IPS-15b (cell line): Measurements from ENCODE around the gene ARHGEF17.

Experiments
- H3K27me3 ChIP-seq: one replicate; pipeline ENCODE4 v1.6.1; 2013; ENCODE audit warnings: low read length; ENCODE audit not compliant: control insufficient read depth, insufficient read depth
- H3K36me3 ChIP-seq: one replicate; pipeline ENCODE4 v1.6.1; 2013; ENCODE audit warnings: low read length; ENCODE audit not compliant: control insufficient read depth, insufficient read depth
- H3K4me1 ChIP-seq: one replicate; pipeline ENCODE4 v1.6.1; 2013; ENCODE audit warnings: mild to moderate bottlenecking, low read length; ENCODE audit not compliant: control insufficient read depth, insufficient read depth
- H3K4me3 ChIP-seq: one replicate; pipeline ENCODE4 v1.5.1; 2013; ENCODE audit warnings: low read depth, low read length
- H3K9ac ChIP-seq: one replicate; pipeline ENCODE4 v1.6.1; 2013; ENCODE audit warnings: low read depth, mild to moderate bottlenecking, low read length
- H3K9me3 ChIP-seq: one replicate; pipeline ENCODE4 v1.6.1; 2013; ENCODE audit warnings: mild to moderate bottlenecking, low read length; ENCODE audit not compliant: control insufficient read depth, insufficient read depth

The ARHGEF17 gene, protein sequence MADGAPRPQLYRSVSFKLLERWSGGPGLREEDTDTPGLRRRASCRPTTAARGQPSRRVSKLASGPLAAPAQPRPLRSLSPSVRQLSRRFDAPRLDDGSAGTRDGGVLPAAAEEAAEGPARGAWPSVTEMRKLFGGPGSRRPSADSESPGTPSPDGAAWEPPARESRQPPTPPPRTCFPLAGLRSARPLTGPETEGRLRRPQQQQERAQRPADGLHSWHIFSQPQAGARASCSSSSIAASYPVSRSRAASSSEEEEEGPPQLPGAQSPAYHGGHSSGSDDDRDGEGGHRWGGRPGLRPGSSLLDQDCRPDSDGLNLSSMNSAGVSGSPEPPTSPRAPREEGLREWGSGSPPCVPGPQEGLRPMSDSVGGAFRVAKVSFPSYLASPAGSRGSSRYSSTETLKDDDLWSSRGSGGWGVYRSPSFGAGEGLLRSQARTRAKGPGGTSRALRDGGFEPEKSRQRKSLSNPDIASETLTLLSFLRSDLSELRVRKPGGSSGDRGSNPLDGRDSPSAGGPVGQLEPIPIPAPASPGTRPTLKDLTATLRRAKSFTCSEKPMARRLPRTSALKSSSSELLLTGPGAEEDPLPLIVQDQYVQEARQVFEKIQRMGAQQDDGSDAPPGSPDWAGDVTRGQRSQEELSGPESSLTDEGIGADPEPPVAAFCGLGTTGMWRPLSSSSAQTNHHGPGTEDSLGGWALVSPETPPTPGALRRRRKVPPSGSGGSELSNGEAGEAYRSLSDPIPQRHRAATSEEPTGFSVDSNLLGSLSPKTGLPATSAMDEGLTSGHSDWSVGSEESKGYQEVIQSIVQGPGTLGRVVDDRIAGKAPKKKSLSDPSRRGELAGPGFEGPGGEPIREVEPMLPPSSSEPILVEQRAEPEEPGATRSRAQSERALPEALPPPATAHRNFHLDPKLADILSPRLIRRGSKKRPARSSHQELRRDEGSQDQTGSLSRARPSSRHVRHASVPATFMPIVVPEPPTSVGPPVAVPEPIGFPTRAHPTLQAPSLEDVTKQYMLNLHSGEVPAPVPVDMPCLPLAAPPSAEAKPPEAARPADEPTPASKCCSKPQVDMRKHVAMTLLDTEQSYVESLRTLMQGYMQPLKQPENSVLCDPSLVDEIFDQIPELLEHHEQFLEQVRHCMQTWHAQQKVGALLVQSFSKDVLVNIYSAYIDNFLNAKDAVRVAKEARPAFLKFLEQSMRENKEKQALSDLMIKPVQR (N-terminal part only)

GRCh38 chr11:73308003-73308960 is at the start of gene ARHGEF17:
Gene ARHGEF17, plus strand, starts transcription at chr11:73308276. Its CDS starts 363 bp downstream, at chr11:73308639.
- Histone ChIP-seq H3K4me3 (peak within 1 kb of the TSS; percentile 83), H3K9me3 (no peaks in the 10 kb centered on the region), H3K36me3 (no peaks in the 10 kb centered on the region), H3K4me1 (no peaks in the 10 kb centered on the region), H3K27me3 (peaks cover 35% of the 10 kb centered on the region), H3K9ac (peak within 1 kb of the TSS; percentile 76)

GRCh38 chr11:73259406-73260126 is 48.5 kb upstream of the ARHGEF17 start:
- Histone ChIP-seq H3K9me3 (no peaks in the 10 kb centered on the region), H3K9ac (no peak overlapping the region), H3K27me3 (peaks cover 15% of the 10 kb centered on the region), H3K4me1 (no peaks in the 10 kb centered on the region), H3K4me3 (no peak overlapping the region), H3K36me3 (no peaks in the 10 kb centered on the region)

- H3K9ac ChIP-seq = no peak overlapping the region
- no peaks in the 10 kb centered on the region for H3K4me1 ChIP-seq
- peaks cover 20% of the 10 kb centered on the region for H3K27me3 ChIP-seq
- no peaks in the 10 kb centered on the region for H3K9me3 ChIP-seq
- no peak overlapping the region for H3K4me3 ChIP-seq
- H3K36me3 ChIP-seq = no peaks in the 10 kb centered on the region
These were observed 48.0 kb upstream of the ARHGEF17 start for GRCh38 chr11:73260127-73260457.

DNA sequence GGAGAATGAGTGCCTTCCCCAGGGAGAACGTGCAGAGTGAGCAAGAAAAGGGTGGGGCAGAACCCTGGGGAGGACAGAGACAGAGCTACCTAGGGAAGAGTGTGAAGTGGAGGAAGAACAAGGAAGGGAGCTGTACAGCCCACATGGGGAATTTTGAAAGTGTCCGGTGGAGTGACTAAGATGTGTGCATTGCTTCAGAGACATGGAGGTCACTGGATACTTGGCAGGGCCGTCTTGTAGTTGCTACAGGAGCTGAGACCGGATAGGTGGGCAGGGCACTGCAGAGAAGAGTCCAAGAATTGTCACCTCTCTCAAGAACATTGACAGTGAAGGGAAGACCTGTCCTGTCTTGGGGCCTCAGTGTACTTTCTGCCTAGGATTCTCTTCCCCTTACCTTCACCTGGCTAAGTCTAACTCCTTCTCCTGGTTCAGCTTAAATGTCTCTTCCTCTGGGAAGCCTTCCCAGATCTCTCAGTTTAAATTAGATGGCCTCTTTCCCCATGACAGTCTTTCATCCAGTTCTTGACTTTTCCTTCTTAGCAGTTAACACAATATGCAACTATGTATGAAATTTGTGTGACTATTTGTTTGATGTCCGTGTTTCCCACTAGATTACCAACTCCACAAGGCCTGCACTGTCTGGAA is 45.1 kb upstream of the ARHGEF17 start:
- no peaks in the 10 kb centered on the region for H3K4me1 ChIP-seq
- peaks cover 38% of the 10 kb centered on the region for H3K27me3 ChIP-seq
- H3K9ac ChIP-seq = no peak overlapping the region
- H3K36me3 ChIP-seq = no peaks in the 10 kb centered on the region
- no peaks in the 10 kb centered on the region for H3K9me3 ChIP-seq
- no peak overlapping the region for H3K4me3 ChIP-seq

DNA sequence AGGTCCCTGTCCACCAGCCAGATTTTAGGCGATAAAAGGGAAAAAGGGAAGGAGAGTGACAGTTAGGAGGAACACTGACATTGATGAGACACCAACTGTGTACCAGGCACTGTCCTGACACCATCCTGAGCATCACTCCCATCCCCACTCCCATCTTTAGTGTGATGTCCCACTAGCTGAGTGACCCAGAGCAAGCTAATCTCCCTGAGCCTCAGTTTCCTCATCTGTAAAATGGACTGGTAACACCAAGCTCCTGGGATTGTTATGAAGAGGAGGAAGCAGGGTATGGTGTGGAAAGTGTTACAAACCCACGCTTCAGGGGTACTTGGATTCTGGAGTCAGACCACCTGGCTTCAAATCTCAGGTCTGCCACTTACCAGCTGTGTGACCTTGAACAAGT is 44.4 kb upstream of the ARHGEF17 start:
- no peak overlapping the region for H3K4me3 ChIP-seq
- no peaks in the 10 kb centered on the region for H3K36me3 ChIP-seq
- peaks cover 38% of the 10 kb centered on the region for H3K27me3 ChIP-seq
- no peaks in the 10 kb centered on the region for H3K9me3 ChIP-seq
- H3K4me1 ChIP-seq = no peaks in the 10 kb centered on the region
- no peak overlapping the region for H3K9ac ChIP-seq

DNA sequence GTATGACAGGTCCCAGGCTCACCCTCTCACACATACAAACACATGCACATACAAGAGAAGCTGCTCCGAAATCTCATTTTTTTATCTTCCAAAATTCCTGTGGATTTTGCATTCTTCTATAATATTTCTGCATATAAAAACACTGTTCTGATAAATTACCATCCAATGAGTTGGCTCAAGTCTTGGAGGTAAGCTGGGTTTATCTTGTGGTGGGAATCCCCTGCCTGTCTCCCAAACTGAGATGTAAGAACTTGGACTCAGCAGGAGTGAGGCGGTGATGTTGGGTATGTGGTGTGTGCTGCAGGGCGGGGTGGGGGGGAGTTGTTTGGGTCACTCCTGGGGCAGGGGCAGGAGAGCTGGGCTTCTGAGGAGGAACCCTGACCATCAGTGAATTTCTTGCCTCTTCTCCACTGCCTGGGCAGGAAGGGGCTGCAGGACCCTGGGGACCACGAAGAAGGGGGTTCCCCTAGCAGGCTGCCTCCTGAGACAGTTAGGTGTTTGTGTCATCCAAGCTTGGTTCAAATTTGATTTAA is 42.7 kb upstream of the ARHGEF17 start:
- no peak overlapping the region for H3K4me3 ChIP-seq
- H3K27me3 ChIP-seq = peaks cover 38% of the 10 kb centered on the region
- no peaks in the 10 kb centered on the region for H3K4me1 ChIP-seq
- H3K36me3 ChIP-seq = no peaks in the 10 kb centered on the region
- H3K9me3 ChIP-seq = no peaks in the 10 kb centered on the region
- H3K9ac ChIP-seq = no peak overlapping the region

DNA sequence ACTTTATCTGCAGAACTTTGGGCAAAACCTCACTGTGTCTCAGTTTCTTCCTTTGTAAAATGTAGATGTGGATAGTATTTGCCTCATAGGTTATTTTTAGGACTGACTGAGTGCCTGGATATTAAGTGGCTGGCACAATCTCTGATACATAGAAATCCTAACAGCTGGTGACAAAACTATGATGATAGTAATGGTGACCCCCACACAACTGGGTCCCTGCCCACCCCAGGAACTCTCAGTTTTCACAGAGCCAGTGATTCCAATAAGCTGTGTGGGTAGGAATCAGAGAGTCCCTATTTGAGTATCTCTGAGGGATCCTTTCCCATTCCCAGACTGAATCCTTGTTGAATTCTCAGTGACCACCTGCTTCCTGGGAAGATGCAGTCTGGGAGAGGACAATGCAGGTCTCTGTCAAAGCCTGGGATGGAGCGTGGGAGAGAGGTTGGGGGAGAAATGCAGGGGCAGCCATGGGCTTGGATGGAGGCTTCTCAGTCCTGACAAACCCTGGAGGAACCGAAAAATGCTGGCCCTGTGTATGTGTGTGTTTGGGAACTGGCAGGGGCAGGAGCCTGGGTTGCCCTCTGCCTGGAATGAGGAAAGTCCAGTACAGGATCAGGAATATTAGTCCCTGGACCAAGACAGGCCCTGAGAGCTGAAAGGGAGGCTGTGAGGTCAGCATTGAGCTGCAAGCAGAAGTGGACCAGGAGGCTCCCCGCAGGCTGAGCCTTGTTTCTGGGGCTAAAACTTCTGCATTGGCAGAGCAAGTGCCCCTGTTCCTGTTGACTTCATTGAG is 42.0 kb upstream of the ARHGEF17 start:
- no peaks in the 10 kb centered on the region for H3K4me1 ChIP-seq
- no peaks in the 10 kb centered on the region for H3K9me3 ChIP-seq
- no peak overlapping the region for H3K9ac ChIP-seq
- peaks cover 38% of the 10 kb centered on the region for H3K27me3 ChIP-seq
- H3K36me3 ChIP-seq = no peaks in the 10 kb centered on the region
- no peak overlapping the region for H3K4me3 ChIP-seq

- H3K27me3 ChIP-seq = peaks cover 38% of the 10 kb centered on the region
- H3K4me3 ChIP-seq = no peak overlapping the region
- no peaks in the 10 kb centered on the region for H3K4me1 ChIP-seq
- H3K9ac ChIP-seq = no peak overlapping the region
- H3K36me3 ChIP-seq = no peaks in the 10 kb centered on the region
- no peaks in the 10 kb centered on the region for H3K9me3 ChIP-seq
These were observed 41.4 kb upstream of the ARHGEF17 start for GRCh38 chr11:73266646-73267020.

DNA sequence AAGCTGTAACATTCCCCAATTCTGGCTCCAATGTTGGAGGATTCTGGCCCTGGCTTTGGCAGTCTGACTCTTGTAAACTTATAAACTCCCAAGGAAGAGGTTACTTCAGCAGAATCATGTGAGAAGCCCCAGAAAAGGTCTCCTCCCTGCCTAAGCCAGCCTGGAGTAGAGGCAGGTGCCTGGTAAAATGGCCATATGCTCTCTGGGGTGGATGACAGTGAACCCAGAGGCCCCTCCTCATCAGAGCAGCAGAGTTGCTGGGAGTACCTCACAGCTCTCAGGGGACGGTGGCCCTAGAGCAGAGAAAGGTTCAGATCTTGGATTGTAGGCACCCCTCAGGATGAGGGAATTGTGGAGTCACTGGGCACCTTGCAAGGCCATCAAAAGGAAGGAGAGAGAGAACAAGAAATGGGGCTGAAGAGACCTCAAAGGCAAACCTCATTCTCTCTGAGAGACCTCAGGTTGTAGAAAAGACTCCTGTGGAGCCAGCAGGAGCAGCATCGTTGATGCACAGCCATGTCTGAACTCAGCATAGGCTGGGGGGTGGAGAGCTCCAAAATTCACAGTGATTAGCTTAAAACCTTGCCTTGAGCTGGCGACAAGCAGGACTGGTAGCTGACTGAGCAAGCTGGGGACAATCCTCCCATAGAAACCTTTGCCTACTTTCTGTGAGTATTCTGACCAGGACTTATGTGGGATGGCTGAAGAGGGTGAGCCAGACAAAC is 40.8 kb upstream of the ARHGEF17 start:
- Histone ChIP-seq H3K27me3 (peaks cover 38% of the 10 kb centered on the region), H3K9ac (no peak overlapping the region), H3K4me1 (no peaks in the 10 kb centered on the region), H3K36me3 (no peaks in the 10 kb centered on the region), H3K9me3 (no peaks in the 10 kb centered on the region), H3K4me3 (no peak overlapping the region)
